HG03520 (cell line): Measurements from ENCODE around the gene HYLS1.
"Not testable (repeated sequence)": the region's sequence is repeated elsewhere in the genome, so short reads cannot be mapped to it uniquely, and the experiment has no call there.

ENCODE experiments used
- ATAC-seq: cut with Tn5 transposase; IDR thresholded peaks from one replicate; pipeline ENCODE4 v1.9.1; 2021; ENCODE audit warnings: mild to moderate bottlenecking, moderate library complexity; ENCODE audit not compliant: unreplicated experiment

The HYLS1 gene

DNA sequence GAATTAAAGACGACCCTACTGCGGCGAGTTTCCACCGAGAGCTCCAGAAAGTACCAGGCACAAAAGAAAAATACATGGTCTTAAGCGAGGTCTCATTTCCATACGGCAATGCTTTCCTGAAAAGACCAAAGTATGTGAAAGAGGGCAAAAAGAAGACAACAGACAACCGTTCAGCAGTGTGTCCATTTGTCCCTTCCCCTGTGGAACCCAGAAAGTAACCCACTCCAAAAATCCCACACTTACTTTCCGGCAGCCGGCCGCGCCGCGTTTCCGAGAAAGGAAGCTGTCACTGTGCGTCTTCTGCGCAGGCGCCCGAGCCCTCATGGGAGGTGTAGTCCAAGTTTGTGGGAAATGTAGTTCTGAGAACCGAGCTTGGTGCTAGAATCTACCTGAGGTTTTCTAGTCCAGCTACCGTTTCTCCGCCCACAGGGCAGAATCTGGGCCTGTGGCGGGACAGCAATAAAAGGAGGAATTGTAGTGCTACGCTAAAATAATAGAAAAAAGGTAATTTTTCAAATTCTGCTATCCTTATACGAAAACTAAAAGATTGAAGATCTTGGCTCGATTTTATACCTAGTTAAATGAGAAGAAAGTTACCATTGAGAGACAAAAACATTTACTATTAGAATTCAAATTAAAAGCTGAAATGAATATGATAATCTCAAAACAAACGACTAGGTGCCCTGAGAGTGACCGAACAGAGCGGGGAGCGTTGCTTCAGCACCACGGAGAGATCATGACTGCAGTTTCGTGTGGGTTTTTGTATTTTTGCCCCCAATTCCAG lies 15.7 kb downstream of the HYLS1 start, which contains the start of gene PUS3:
Gene PUS3, minus strand, starts transcription at position 280 of the 784 bp plus-strand sequence. CDS start 6,922 bp downstream, outside the sequence.
- peak; percentile 96 for ATAC-seq

DNA sequence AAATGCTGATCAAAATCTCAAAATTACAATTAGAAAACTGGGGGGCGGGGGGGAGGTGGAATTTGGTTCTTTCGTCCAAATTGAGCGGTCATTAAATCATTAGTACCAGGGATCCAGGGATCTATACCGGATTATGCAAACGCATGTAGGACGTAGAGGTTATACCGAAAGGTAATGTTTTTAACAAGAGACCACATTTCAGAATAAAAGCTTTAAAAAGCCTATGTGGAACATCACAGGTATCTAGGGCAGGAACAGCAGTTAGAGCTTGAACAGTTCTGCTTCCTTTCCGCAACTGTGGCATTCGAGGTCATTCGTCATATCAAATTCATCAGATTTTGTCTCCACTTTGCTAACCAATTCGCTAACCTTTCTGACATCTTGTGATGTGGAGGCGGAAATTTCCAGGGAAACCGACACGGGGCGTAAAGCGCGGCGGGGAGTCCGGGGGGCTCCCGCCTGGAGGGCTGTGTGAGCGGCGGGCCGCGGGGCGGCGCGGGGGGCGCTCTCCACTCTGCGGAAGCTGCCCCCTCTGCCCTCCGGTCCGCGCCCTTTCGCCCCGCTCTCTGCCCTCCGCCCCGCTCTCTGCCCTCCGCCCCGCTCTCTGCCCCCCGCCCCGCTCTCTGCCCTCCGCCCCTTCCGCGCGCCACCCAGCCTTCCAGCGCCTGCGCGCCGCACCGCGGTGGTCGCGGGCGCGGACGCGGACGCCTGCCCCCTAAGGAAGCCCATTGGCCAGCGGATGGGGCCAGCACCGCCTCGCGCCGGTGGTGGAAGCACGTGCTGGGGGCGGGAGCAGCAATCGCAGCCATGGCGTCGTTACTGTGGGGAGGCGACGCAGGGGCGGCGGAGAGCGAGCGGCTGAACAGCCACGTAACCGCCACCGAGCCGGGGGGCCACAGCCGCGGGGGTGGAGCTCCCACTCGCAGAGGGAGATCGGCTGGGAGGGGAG lies 16.5 kb downstream of the HYLS1 start, which contains the start of gene DDX25:
Gene DDX25, plus strand, starts transcription at position 798 of the 949 bp plus-strand sequence. Its CDS starts 10 bp downstream, at position 808.
- ATAC-seq = no peak

GRCh38 chr11:125904678-125905077 lies 17.2 kb downstream of the HYLS1 start:
- ATAC-seq = no peak

DNA sequence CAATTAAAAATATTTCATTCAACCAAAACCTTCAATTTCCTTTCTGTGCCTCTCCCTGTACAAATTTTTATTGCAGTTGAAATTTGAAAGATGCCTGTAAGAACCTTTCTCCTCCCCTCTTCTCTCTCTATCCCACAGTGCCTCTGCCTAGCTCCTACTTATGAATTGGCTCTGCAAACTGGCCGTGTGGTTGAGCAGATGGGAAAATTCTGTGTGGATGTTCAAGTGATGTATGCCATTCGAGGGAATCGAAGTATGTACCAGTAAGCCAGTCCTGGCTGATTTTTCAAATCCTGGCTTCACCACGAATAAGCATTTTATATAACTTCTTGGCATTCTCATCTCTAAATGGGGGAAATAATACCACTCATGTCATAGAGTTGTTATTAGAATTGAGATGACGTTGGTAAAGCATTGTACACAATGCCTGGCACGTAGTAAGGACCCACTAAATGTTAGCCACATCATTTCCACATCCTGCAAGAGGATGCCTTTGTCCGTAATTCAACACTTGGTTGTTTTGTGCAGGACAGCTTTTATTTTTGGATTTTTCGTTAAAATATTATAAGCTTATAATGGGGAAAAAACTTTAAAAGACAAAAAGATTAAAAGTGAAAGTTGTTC lies 22.9 kb downstream of the HYLS1 start:
- ATAC-seq = no peak

DNA sequence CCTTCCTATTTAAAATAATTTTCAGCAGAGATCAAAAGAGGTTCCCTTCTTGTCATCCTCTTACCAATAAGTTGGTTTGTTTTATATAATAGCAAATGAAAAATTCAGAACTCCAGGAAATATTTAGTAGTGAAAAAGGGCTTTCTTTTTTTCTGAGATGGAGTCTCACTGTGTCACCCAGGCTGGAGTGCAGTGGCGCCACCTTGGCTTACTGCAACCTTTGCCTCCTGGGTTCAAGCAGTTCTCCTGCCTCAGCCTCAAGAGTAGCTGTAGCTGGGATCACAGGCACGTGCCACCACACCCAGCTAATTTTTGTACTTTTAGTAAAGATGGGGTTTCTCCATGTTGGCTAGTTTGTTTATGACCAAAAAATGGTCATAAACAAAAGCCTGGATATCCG lies 27.1 kb downstream of the HYLS1 start:
- ATAC-seq = not testable (repeated sequence)

- no peak for ATAC-seq
Measured at GRCh38 chr11:125916683-125917347, 29.3 kb downstream of the HYLS1 start.

DNA sequence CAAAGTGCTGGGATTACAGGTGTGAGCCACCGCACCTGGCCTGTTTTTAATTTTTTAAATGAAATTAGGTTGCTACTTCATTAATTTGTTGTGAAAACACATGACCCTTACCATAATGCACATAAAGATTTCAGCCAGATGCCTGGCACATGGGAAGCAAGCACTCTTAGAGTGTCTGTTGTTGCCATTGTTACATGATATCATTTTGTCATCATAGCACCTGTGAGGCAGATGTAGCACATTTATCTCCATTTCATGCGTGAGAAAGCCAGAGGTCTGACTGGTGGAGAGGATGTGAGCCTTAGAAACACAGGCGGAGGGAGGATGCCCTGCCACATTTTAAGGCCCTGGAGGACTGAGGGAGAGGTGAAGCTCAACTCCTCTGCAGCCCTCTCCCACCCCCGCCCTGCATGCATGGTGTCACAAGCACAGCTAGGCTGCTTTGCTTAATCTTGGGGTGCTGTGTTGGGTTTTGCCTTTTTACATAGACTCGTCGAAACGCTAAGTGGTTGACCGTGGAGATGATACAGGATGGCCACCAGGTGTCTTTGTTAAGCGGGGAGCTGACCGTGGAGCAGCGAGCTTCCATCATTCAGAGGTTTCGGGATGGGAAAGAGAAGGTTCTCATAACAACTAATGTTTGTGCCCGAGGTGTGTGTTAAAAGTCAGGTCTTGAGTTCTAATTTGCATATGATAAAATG lies 30.8 kb downstream of the HYLS1 start:
- no peak for ATAC-seq

GRCh38 chr11:125921042-125921441 lies 33.6 kb downstream of the HYLS1 start:
- ATAC-seq = no peak

DNA sequence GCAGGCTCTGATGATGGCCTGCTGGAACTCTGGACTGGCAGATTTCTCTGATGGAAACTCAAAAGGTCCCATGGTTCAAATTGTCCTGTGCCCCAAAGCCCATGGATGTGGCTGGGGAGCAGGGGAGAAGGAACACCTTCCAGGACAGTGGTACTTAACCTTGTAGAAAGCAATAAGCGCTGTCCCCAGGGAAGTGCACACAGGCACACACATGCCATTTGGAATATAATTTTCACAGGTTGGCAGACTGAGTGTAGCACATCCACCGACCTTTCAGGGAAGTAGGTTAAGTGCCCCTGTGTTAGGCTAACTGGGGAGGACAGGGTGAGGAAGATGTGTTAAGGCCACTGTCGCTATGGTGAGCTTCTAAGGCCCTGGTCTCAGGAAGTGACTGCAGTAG lies 34.7 kb downstream of the HYLS1 start:
- ATAC-seq = no peak

DNA sequence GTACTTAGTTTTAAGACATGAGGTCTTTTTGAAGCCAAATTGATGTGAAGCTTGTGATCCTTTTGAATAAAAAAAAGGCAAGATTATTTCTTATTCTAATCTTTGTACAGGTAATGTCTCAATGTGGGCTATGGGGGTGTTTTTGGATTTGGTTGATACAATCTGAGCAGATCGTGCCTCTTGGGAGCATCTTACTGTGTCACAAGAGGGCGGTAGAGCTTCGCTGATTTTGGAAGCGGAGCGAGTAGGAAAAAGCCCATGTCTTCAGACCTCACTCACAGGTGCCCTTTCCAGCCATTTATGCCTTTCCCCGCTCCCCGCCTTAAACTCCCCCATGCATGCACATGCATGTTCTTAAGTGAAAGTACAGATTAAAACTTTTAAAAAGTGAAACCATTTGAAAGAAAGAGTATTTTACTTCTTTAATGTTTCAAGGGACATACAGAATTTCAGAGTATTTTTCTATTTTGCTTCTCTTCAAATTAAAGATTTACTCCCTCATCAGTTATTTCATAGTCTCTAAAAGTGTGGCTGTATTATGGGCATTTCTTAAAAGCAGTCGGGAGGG lies 35.6 kb downstream of the HYLS1 start:
- ATAC-seq = peak; percentile 58

GRCh38 chr11:125923633-125924032 lies 36.2 kb downstream of the HYLS1 start:
- ATAC-seq = no peak

DNA sequence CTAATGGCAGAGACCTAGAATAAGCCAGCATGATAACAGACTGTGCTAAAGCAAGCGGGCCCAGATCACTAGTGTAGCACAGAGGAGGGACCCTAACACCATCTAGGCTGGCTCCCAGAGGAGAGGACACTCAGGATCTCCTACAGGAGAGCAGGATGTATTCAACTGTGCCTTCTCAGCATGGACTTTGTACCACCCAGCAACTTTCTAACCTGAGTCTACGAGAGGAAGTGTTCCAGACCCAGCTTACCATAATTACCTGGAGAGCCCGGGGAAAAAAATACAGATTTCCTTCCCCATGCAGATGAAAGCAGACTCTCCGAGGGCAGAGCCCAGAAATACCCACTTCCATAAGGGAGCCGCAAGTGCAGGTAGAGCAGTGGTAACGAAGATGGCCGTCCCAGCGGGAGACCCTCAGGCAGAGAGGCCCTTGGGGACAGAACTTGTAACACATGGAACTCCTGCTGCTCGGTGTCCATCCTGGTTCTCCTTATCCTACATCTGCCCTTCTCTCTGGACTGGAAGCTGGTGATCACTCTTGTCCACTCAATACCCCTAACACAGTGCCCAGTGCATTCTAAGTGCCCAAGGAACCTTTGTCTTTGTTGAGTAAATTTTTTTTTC lies 37.0 kb downstream of the HYLS1 start:
- ATAC-seq = no peak

GRCh38 chr11:125925247-125925740 lies 37.8 kb downstream of the HYLS1 start:
- no peak for ATAC-seq

DNA sequence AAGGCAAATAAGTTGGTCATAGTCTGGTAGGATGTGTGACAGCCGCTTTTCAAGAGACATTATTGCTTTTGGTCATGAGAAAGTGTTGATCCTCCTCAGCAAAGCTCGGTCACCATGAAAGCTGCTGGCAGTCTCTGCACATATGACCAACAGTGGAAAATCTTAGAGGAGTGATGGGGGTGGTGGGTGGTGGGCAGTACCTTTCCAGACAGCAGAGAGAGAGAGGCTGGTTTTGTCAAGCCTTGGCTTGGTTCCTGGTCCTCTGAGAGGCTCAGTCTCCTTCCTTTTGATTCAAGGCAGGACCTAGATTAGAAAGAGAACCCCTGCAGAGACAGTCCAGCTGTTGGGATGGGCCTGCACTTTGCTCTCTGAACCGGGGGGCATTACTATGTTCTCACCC lies 38.3 kb downstream of the HYLS1 start:
- no peak for ATAC-seq

- no peak for ATAC-seq
Measured at GRCh38 chr11:125926682-125927081, 39.2 kb downstream of the HYLS1 start.

- ATAC-seq = no peak
Measured at GRCh38 chr11:125929445-125930075, 42.1 kb downstream of the HYLS1 start.

DNA sequence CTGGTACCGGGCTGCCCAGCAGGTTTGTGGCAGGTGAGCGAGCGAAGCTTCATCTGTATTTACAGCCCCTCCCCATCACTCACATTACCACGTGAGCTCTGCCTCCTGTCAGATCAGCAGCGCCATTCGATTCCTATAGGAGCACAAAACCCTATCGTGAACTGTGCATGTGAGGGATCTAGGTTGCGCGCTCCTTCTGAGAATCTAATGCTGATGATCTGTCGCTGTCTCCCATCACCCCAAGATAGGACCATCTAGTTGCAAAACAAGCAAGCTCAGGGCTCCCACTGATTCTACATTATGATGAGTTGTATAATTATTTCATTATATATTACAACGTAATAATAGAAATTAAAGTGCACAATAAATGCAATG lies 42.6 kb downstream of the HYLS1 start:
- no peak for ATAC-seq

GRCh38 chr11:125931116-125931515 lies 43.6 kb downstream of the HYLS1 start:
- no peak for ATAC-seq

DNA sequence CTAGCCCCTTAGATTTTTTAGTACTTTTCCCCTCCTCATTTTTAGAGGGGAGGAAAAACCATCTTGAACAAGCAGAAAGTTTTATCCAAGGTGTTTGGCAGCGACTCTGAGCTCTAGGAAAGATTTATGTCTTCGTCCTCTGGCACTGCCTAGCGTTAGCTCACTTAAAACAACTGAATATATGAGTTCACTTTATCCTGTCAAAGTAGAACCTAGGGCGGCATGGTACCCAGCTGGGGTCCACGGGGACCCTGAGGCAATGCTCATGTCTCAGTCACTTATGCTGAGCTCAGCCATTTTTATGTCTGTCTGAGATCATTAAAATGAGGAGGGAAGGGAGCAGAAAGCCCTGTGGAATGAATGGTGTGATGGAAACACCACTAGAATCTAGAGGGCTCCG lies 44.2 kb downstream of the HYLS1 start:
- ATAC-seq = no peak
